BJ (cell line): ENCODE results near the gene PBX2. TPM values are rescaled to one million over a fixed set of nuclear protein-coding genes. Genes with fewer than 3 reads are reported as not detected.
"Not testable (repeated sequence)": the region's sequence is repeated elsewhere in the genome, so short reads cannot be mapped to it uniquely, and the experiment has no call there.

Experiments
- CTCF ChIA-PET: fragments of 350-600 bp; formaldehyde crosslinking; extraction: SDS; loops from one replicate; lab custom pipeline; 2021; ENCODE audit warnings: antibody characterized with exemption, inconsistent platforms; lab: Yijun Ruan, JAX
- POLR2A ChIA-PET: fragments of 300-600 bp; sonication (Branson Sonifier 250); formaldehyde crosslinking; extraction: SDS; loops from one replicate; lab custom pipeline; 2021; ENCODE audit warnings: antibody characterized with exemption; lab: Charles Lee
- DNase-seq: peaks from one replicate; pipeline ENCODE4 v3.0.0-alpha.2; 2011; ENCODE audit warnings: low read depth
- H3K27me3 ChIP-seq: 2 replicates; pipeline ENCODE4 v1.6.0; 2011; ENCODE audit warnings: low read length; ENCODE audit not compliant: control insufficient read depth, insufficient read depth
- H3K36me3 ChIP-seq: 2 replicates; pipeline ENCODE4 v1.5.1; 2011; ENCODE audit warnings: low read length; ENCODE audit not compliant: control insufficient read depth, insufficient read depth
- H3K4me3 ChIP-seq: 2 replicates; pipeline ENCODE4 v1.5.1; 2011; ENCODE audit warnings: low read depth, mild to moderate bottlenecking, control low read depth, low read length
- CTCF ChIP-seq: IDR thresholded peaks from 2 replicates; pipeline ENCODE4 v1.5.1; 2011; ENCODE audit warnings: low read depth, mild to moderate bottlenecking, control low read depth, inconsistent platforms, low read length, moderate library complexity; ENCODE audit not compliant: insufficient read depth
- polyA plus RNA-seq: library from polyadenylated mRNA; depleted of rRNA; stranded (reverse); fragments of >200 nt; gene quantifications from 2 replicates; pipeline ENCODE4 v1.2.3, GENCODE V29; 2011

The PBX2 gene
- polyA plus RNA-seq, 1 experiment = 73.5 TPM

GRCh38 chr6:32194825-32195651 is 5.0 kb upstream of the PBX2 start:
- Histone ChIP-seq H3K36me3 (no peaks in the 10 kb centered on the region), H3K27me3 (no peaks in the 10 kb centered on the region), H3K4me3 (peak overlapping the region; percentile 35)
- CTCF ChIA-PET = interaction anchor here (0.9 to 2.2 kb wide), 11 partner anchors 16 to 148 kb away, joined by 3 to 10 read pairs (median 5); partner anchors contain the start of genes AGPAT1 and EGFL8
- POLR2A ChIA-PET = interaction anchor here (0.8 to 1.5 kb wide), 3 partner anchors 18 to 777 kb away, joined by 3 to 5 read pairs (median 3); no protein-coding TSS in a partner anchor
- TF ChIP-seq CTCF = peak; percentile 61
- no peak for DNase-seq

GRCh38 chr6:32194388-32194787 is 4.4 kb upstream of the PBX2 start:
- POLR2A ChIA-PET = no interaction called here
- no peak for DNase-seq

GRCh38 chr6:32193096-32193495 is 3.1 kb upstream of the PBX2 start:
- DNase-seq, H3K27me3 ChIP-seq, POLR2A ChIA-PET, H3K36me3 ChIP-seq, H3K4me3 ChIP-seq: not testable (repeated sequence)
- CTCF ChIA-PET = interaction anchor here (0.9 to 1.6 kb wide), 3 partner anchors 52 to 79 kb away, joined by 4 to 9 read pairs (median 6); no protein-coding TSS in a partner anchor

More at GRCh38 chr6:32194388-32194787, 4.4 kb upstream of the PBX2 start:
- Histone ChIP-seq H3K4me3 (no peak overlapping the region), H3K36me3 (no peaks in the 10 kb centered on the region), H3K27me3 (no peaks in the 10 kb centered on the region)
- no peak for TF ChIP-seq CTCF
- CTCF ChIA-PET = interaction anchor here (1.3 to 2.2 kb wide), 3 partner anchors 18 to 111 kb away, joined by 6 to 10 read pairs (median 7); partner anchors contain the start of gene AGPAT1

GRCh38 chr6:32192608-32193039 is 2.6 kb upstream of the PBX2 start, which contains the start of gene GPSM3:
TSS of gene GPSM3 (minus strand) at chr6:32192643. CDS start at chr6:32192513, 130 bp downstream.
- no peak for DNase-seq
- peak within 1 kb of the TSS; percentile 7; the same call in 1 of the 2 replicates for H3K4me3 ChIP-seq
- ChIA-PET POLR2A (no interaction called here), CTCF (interaction anchor here (0.9 to 1.6 kb wide), 3 partner anchors 53 to 79 kb away, joined by 4 to 9 read pairs (median 6); no protein-coding TSS in a partner anchor)
- H3K27me3 ChIP-seq = no peaks in the 10 kb centered on the region
- no peak for TF ChIP-seq CTCF
- H3K36me3 ChIP-seq = peaks cover 2% of the 10 kb centered on the region; the same call in 1 of the 2 replicates

GRCh38 chr6:32191696-32192607 is 1.9 kb upstream of the PBX2 start:
- peaks cover 3% of the 10 kb centered on the region; the same call in 1 of the 2 replicates for H3K36me3 ChIP-seq
- DNase-seq = no peak
- no peak for TF ChIP-seq CTCF
- peak overlapping the region; percentile 7; the same call in 1 of the 2 replicates for H3K4me3 ChIP-seq
- ChIA-PET POLR2A (no interaction called here), CTCF (interaction anchor here (1.5 to 2.1 kb wide), 3 partner anchors 15 to 73 kb away, joined by 6 to 9 read pairs (median 7); no protein-coding TSS in a partner anchor)
- no peaks in the 10 kb centered on the region for H3K27me3 ChIP-seq
